Mucosa of descending colon (tissue), 3 donors: ENCODE data around the gene SPG7. TPM values are rescaled to one million over a fixed set of nuclear protein-coding genes. Genes with fewer than 3 reads are reported as not detected.

Source experiments
- ATAC-seq: fragments of 200-7000 bp; cut with Tn5 transposase; one replicate; pipeline ENCODE4 v1.9.1; 2020; ENCODE audit warnings: mild to moderate bottlenecking, moderate library complexity
- DNase-seq, 3 donors: peaks; one replicate each; pipeline ENCODE4 v3.0.0-alpha.2; 2020
- H3K36me3 ChIP-seq: fragments of 200-600 bp; one replicate; pipeline ENCODE4 v1.8.0; 2021; ENCODE audit warnings: low read depth, mild to moderate bottlenecking
- H3K4me1 ChIP-seq: fragments of 200-600 bp; one replicate; pipeline ENCODE4 v1.8.0; 2021; ENCODE audit warnings: low read depth, mild to moderate bottlenecking
- H3K4me3 ChIP-seq: fragments of 200-600 bp; one replicate; pipeline ENCODE4 v1.8.0; 2021; ENCODE audit warnings: mild to moderate bottlenecking
- H3K9me3 ChIP-seq: fragments of 200-600 bp; one replicate; pipeline ENCODE4 v1.8.0; 2021; ENCODE audit warnings: mild to moderate bottlenecking
- CTCF ChIP-seq: fragments of 200-600 bp; IDR thresholded peaks from one replicate; pipeline ENCODE4 v1.8.0; 2022; ENCODE audit warnings: antibody characterized with exemption, mild to moderate bottlenecking
- intact Hi-C, 2 donors: fragments of 100-400 bp; cut with DNase I in 1 of 2; cut with micrococcal nuclease in 1 of 2; formaldehyde crosslinking; loops; one replicate each; pipeline versions ENCODE4 v1.11.0 to v1.11.1; 2022; cut with DNase I, micrococcal nuclease
- total RNA-seq, 3 donors: library from RNA; stranded (reverse); fragmentation: NEBNext Ultra II Directional in 2 of 3; extraction: Animal tissue kit (Norgen Biotek cat#: 25700) in 2 of 3; gene quantifications; one replicate each; pipeline versions ENCODE4 v1.2.1 to v1.2.4, GENCODE V29; 2021 to 2023
- donor health status: DM: no; HTN: no; CAD: no; lungs with moderate emphysema.
- donor health status: DM: no; HTN: no; CAD: no.
- donor health status: DM: no; HTN: yes; CAD: no.

SPG7 gene
- total RNA-seq, 3 donors from 2014 or later = 112 to 137 (median 121) TPM

GRCh38 chr16:89538286-89538685 is 30.1 kb downstream of the SPG7 start:
- Histone ChIP-seq H3K36me3 (peaks cover 4% of the 10 kb centered on the region), H3K4me1 (peaks cover 7% of the 10 kb centered on the region), H3K4me3 (no peak overlapping the region), H3K9me3 (no peaks in the 10 kb centered on the region)
- DNase-seq = no peak
- no peak for TF ChIP-seq CTCF
- no peak for ATAC-seq
- intact Hi-C loops = no loop called here

GRCh38 chr16:89540557-89540956 is 32.4 kb downstream of the SPG7 start:
- Histone ChIP-seq H3K36me3 (peaks cover 4% of the 10 kb centered on the region), H3K9me3 (no peaks in the 10 kb centered on the region), H3K4me1 (peaks cover 9% of the 10 kb centered on the region), H3K4me3 (no peak overlapping the region)
- ATAC-seq (no peak), DNase-seq (no peak)
- intact Hi-C loops = no loop called here
- TF ChIP-seq CTCF = no peak

GRCh38 chr16:89541792-89542191 is 33.6 kb downstream of the SPG7 start:
- intact Hi-C loops = no loop called here
- Histone ChIP-seq H3K9me3 (no peaks in the 10 kb centered on the region), H3K4me1 (peaks cover 9% of the 10 kb centered on the region), H3K36me3 (peaks cover 4% of the 10 kb centered on the region), H3K4me3 (no peak overlapping the region)
- ATAC-seq = no peak
- TF ChIP-seq CTCF = no peak
- DNase-seq = no peak

GRCh38 chr16:89544113-89544512 is 35.9 kb downstream of the SPG7 start:
- no peak for DNase-seq
- H3K4me3 ChIP-seq = no peak overlapping the region
- intact Hi-C loops = no loop called here
- H3K4me1 ChIP-seq = peaks cover 9% of the 10 kb centered on the region
- no peak for ATAC-seq
- no peak for TF ChIP-seq CTCF
- H3K36me3 ChIP-seq = no peaks in the 10 kb centered on the region
- no peaks in the 10 kb centered on the region for H3K9me3 ChIP-seq

GRCh38 chr16:89544713-89545043 is 36.5 kb downstream of the SPG7 start:
- Histone ChIP-seq H3K4me1 (peaks cover 9% of the 10 kb centered on the region), H3K36me3 (peaks cover 4% of the 10 kb centered on the region), H3K4me3 (no peak overlapping the region), H3K9me3 (no peaks in the 10 kb centered on the region)
- DNase-seq = no peak
- no peak for TF ChIP-seq CTCF
- intact Hi-C loops = no loop called here
- ATAC-seq = no peak
